NCI-H2081 treated with DMSO at 0.1 percent for 48 hours (cell line): ENCODE data around the gene PAX3.
"Not testable (repeated sequence)": the region's sequence is repeated elsewhere in the genome, so short reads cannot be mapped to it uniquely, and the experiment has no call there.

Experiments
- DNase-seq: peaks from one replicate; lab custom pipeline; 2025; lab: John Stamatoyannopoulos, UW

PAX3 gene

GRCh38 chr2:222213049-222213448 is 85.7 kb downstream of the PAX3 start:
- DNase-seq = no peak

DNA sequence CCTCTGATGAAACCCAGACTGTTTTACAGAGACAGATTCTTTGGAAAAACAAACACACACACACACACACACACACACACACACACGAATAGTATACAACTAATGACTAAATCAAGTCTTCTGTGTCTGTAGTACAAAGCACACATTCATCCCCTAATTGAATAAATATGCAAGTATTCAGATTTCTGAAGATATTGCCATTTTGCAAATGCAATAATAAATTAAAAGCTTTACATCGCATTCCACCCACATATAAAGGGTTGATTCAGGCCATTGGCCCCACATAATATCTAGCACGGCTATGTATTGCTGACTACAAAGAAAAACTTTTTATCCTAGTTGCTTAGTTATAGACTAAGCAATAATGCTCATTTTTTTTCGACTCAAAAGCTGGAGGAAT is 86.2 kb downstream of the PAX3 start:
- DNase-seq = no peak

DNA sequence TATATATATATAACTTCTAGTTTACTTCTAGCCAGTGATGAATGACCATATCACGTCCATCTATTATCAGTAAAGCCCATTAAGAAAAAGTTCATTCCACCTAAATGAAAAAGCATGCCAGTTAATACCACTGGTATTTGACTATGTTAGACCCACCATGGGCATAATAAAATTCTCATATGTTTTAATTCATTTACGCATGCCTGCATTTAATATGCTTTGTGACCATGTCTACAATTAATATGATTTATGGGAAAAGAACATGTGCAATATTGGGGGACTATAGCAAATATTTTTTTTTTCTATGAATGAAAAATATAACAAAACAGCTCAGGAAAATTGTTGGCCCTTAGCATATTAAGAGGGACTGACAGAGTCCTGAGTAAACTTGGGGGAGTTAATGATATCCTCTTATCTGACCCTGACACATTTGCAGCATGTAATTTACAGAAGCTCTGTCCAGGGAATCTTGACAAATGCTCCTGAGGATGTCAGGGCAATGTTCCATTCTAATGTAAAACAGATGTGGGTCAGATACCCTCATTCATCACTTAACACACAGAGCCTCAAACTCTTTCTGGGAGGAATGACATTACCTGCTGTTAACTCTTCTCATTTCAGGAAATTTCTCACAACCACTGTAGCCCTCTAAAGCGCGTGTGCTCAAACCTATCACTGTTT is 90.6 kb downstream of the PAX3 start:
- no peak for DNase-seq

DNA sequence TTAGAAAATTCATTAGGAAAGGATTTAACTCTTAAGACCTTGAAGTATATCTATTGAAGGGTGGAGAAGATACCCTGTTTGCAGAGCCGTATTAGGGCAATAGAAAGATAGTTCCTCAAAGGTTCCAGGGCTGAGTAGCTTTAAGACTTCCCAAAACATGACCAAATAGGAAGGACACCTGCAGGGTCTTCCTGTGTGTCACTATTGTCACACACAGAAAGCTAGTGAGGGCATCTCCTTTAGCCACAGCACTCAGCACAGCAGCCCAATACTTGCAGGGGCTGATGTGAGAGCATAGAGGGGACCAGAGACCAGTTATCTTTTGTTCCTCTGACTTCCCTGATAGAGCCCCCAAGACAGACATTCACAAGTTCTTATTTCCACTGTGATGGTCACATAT is 93.7 kb downstream of the PAX3 start:
- no peak for DNase-seq

GRCh38 chr2:222203041-222203440 is 95.8 kb downstream of the PAX3 start:
- no peak for DNase-seq

GRCh38 chr2:222196159-222196558 is 102.6 kb downstream of the PAX3 start:
- no peak for DNase-seq

GRCh38 chr2:222194669-222195068 is 104.1 kb downstream of the PAX3 start:
- DNase-seq = no peak

GRCh38 chr2:222193328-222193983 is 105.3 kb downstream of the PAX3 start:
- DNase-seq = no peak

DNA sequence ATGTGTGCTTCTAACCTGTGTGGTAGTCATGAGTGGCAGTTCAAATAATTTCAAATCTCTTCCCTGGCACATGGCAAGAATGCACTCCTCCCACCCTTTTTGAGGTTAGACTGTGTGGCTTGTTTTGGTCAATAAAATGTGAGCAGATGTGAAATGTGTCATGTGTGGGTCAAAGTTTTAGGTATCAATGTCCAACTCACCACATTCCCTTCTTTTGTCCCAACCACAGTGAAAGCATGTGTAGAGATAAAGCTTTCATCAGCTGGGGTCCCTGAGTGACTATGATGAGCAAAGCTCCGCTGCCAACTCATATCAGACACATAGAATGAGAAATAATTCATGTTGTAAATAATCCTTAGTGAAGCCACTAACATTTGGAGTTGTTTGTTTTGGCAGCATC is 118.2 kb downstream of the PAX3 start:
- DNase-seq = no peak

DNA sequence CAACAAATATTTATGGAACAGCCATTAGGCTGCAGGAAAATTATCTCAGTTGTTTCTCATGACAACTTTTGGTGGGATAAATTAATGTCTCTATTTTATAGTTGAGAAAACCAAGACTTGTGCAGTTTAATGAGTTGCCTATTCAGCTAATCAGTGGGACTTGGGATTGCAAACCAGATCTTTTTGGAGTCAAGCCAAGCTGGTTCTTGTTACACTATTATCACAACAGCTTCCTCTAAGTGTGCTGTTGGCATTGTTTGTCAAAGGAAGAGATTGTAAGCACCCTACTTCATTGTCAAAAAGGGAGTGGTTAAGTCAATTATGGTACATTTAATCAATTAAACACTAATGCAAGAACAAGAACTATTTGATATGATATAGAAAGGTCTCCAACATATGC is 119.2 kb downstream of the PAX3 start:
- DNase-seq = no peak

GRCh38 chr2:222178450-222178849 is 120.3 kb downstream of the PAX3 start:
- no peak for DNase-seq

DNA sequence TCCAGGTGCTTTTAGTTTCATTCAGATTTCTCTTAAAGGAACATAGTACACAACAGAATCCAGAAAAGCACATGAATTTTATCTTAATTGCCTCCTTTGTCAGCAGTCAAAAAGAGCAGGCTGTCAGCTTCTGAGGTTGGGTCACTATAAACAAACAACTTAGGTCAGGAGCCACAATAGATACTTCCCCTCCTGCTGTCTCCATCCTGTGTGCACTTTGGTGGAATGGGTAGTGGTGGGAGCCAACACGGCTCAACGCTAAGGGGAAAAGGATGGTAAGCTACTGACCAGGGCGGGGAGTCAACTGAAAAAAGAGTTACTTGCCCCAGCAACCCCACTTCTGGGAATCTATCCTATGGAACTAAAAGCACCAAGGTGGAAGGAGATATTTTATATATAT is 121.9 kb downstream of the PAX3 start:
- DNase-seq = no peak

DNA sequence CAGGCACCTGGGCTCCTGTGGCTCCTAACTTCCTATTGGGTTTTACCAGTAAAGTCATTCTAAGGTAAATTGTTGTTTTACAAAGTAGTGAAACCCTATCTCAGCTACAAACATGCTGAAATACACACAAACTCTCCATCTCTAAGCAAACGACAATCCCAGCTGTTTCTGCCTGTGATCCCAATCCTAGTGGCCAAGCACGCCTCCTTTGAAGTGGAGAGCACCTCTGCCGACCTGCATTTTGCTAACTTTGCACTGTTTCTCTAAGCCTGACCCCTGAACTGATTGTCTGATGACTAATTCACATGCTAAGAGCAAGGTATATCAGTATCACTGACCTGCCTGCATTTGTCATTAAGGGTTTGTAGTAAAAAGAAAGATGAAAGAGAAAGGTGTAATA is 124.3 kb downstream of the PAX3 start:
- no peak for DNase-seq

GRCh38 chr2:222169346-222169745 is 129.5 kb downstream of the PAX3 start:
- DNase-seq = no peak

GRCh38 chr2:222167762-222168161 is 131.0 kb downstream of the PAX3 start:
- no peak for DNase-seq

DNA sequence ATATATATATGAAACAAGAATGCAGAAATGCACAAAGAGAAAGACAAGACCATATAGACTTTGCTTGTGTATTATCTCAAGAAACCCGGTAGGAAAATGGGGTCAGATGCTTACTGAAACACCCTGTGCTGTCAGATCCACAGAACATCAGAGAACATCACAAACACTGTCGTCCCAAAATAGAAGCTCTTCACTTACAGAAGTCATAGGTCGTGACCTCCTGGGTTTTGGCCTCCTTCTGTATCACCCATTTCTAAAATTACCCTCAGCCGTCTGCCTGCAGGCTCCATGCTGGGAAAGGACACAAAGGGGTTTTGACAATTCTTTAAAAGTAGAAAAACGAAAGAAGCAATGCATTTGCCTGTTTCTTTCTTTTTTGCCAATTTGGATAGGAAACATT is 137.9 kb downstream of the PAX3 start:
- DNase-seq = no peak

DNA sequence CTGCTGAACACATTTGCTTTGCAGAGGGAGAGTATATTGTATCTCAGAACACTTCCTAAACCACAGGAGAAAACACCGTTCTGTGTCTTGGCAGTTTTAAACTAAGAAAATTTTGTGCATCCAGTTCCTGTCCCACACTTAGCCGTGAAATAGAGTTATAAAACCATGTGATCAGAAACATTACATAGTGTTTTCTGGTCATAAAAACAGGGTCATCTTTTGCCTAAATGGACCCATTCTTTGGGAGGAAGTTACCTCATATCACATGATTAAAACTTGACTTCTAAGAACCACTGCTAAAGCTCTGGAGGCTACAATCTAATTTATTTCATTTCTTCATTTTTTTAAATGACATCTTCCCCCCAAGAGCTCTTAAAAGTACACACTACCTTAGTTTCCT is 138.7 kb downstream of the PAX3 start:
- no peak for DNase-seq

GRCh38 chr2:222159221-222159620 is 139.6 kb downstream of the PAX3 start:
- no peak for DNase-seq

- not testable (repeated sequence) for DNase-seq
Observed at GRCh38 chr2:222155003-222155664, 143.7 kb downstream of the PAX3 start.
